Measurements from ENCODE around the gene MAP7D3. TPM values are rescaled to one million over a fixed set of nuclear protein-coding genes. Genes with fewer than 3 reads are reported as not detected.

Gene MAP7D3
- total and polyA plus RNA-seq, 3 donors from 2014 or later = 14.7 to 44.0 (median 38.2) TPM

GRCh38 chrX:136183917-136184316 is 67.3 kb downstream of the MAP7D3 start:
- Histone ChIP-seq H3K36me3 (ENCODE audit: low read depth, missing control alignments) (no peaks in the 10 kb centered on the region), H3K4me3 (no peak overlapping the region), H3K4me1 (no peaks in the 10 kb centered on the region), H3K9me3 (no peaks in the 10 kb centered on the region), H3K27ac (no peak overlapping the region), H3K27me3 (no peaks in the 10 kb centered on the region)
- 38 to 61% methylated on average over 1 of the region's 1 CpG for WGBS, 2 donors
- TF ChIP-seq CTCF (IDR thresholded peaks at IDR 0.05) (no peak), POLR2A (IDR thresholded peaks at IDR 0.05) (no peak)
- intact Hi-C loops (cut with DNase I; ENCODE audit: low total_unique reads) = no loop called here
- no peak for DNase-seq

GRCh38 chrX:136183172-136183571 is 68.0 kb downstream of the MAP7D3 start:
- 92 to 97% methylated on average over 4 of the region's 4 CpGs for WGBS, 2 donors
- Histone ChIP-seq H3K27ac (no peak overlapping the region), H3K4me1 (no peaks in the 10 kb centered on the region), H3K36me3 (ENCODE audit: low read depth, missing control alignments) (no peaks in the 10 kb centered on the region), H3K9me3 (no peaks in the 10 kb centered on the region), H3K27me3 (no peaks in the 10 kb centered on the region), H3K4me3 (no peak overlapping the region)
- DNase-seq = no peak
- TF ChIP-seq POLR2A (IDR thresholded peaks at IDR 0.05) = no peak
- no peak for TF ChIP-seq CTCF (IDR thresholded peaks at IDR 0.05)
- intact Hi-C loops (cut with DNase I; ENCODE audit: low total_unique reads) = no loop called here

GRCh38 chrX:136182414-136182813 is 68.8 kb downstream of the MAP7D3 start:
- no peaks in the 10 kb centered on the region for H3K36me3 ChIP-seq (ENCODE audit: low read depth, missing control alignments)
- no peaks in the 10 kb centered on the region for H3K4me1 ChIP-seq
- H3K27ac ChIP-seq = no peak overlapping the region
- no peak overlapping the region for H3K4me3 ChIP-seq
- intact Hi-C loops (cut with DNase I; ENCODE audit: low total_unique reads) = no loop called here
- no peaks in the 10 kb centered on the region for H3K27me3 ChIP-seq
- DNase-seq = no peak
- WGBS, 2 donors = 71 to 89% methylated on average over 3 of the region's 3 CpGs
- H3K9me3 ChIP-seq = no peaks in the 10 kb centered on the region
- no peak for TF ChIP-seq POLR2A (IDR thresholded peaks at IDR 0.05)
- TF ChIP-seq CTCF (IDR thresholded peaks at IDR 0.05) = no peak

GRCh38 chrX:136179133-136179532 is 72.1 kb downstream of the MAP7D3 start:
- Histone ChIP-seq H3K27ac (no peak overlapping the region), H3K9me3 (no peaks in the 10 kb centered on the region), H3K27me3 (no peaks in the 10 kb centered on the region), H3K4me3 (no peak overlapping the region), H3K36me3 (ENCODE audit: low read depth, missing control alignments) (no peaks in the 10 kb centered on the region), H3K4me1 (no peaks in the 10 kb centered on the region)
- 62 to 75% methylated on average over 4 of the region's 4 CpGs for WGBS, 2 donors
- DNase-seq = no peak
- intact Hi-C loops (cut with DNase I; ENCODE audit: low total_unique reads) = no loop called here
- TF ChIP-seq POLR2A (IDR thresholded peaks at IDR 0.05) = no peak
- TF ChIP-seq CTCF (IDR thresholded peaks at IDR 0.05) = no peak

- Histone ChIP-seq H3K4me3 (no peak overlapping the region), H3K27ac (no peak overlapping the region), H3K9me3 (no peaks in the 10 kb centered on the region), H3K36me3 (ENCODE audit: low read depth, missing control alignments) (no peaks in the 10 kb centered on the region), H3K4me1 (no peaks in the 10 kb centered on the region), H3K27me3 (no peaks in the 10 kb centered on the region)
- TF ChIP-seq CTCF (IDR thresholded peaks at IDR 0.05) (no peak), POLR2A (IDR thresholded peaks at IDR 0.05) (no peak)
- WGBS, 2 donors = 48 to 62% methylated on average over 2 of the region's 2 CpGs
- peak; percentile 19 for DNase-seq
- intact Hi-C loops (cut with DNase I; ENCODE audit: low total_unique reads) = no loop called here
Observed at GRCh38 chrX:136176399-136176825, 74.8 kb downstream of the MAP7D3 start.
